Panc1 (cell line): ENCODE data around the gene PGM2. TPM values are rescaled to one million over a fixed set of nuclear protein-coding genes. Genes with fewer than 3 reads are reported as not detected.

Source experiments
- ATAC-seq: fragments of 200-7000 bp; cut with Tn5 transposase; 2 replicates; pipeline ENCODE4 v1.9.1; 2020; ENCODE audit warnings: mild to moderate bottlenecking, moderate library complexity
- BruUV-seq: library from RNA; stranded (reverse); fragments of 400-500 nt; replicated peaks from 2 replicates; lab custom pipeline; 2021; lab: Mats Ljungman, UMichigan
- CTCF ChIA-PET: fragments of 300-600 bp; sonication (Branson Sonifier 250); formaldehyde crosslinking; loops from one replicate; lab custom pipeline; 2022; ENCODE audit warnings: antibody characterized with exemption; lab: Charles Lee
- POLR2A ChIA-PET: fragments of 300-600 bp; sonication (Branson Sonifier 250); formaldehyde crosslinking; loops from one replicate; lab custom pipeline; 2022; ENCODE audit warnings: antibody characterized with exemption; lab: Charles Lee
- DNase-seq: peaks from one replicate; pipeline ENCODE4 v3.0.0-alpha.2; 2010; ENCODE audit warnings: low read depth, low spot score
- H3K27ac ChIP-seq: 2 replicates; pipeline ENCODE4 v1.5.1; 2011; ENCODE audit warnings: mild to moderate bottlenecking, low read length, inconsistent platforms
- H3K27me3 ChIP-seq: fragments of 200-500 bp; sonication (Bioruptor generic); 2 replicates; pipeline ENCODE4 v1.6.0; 2014; ENCODE audit warnings: low read length, inconsistent platforms; ENCODE audit not compliant: control insufficient read depth, insufficient read depth
- H3K36me3 ChIP-seq: fragments of 200-500 bp; sonication (Bioruptor generic); 2 replicates; pipeline ENCODE4 v1.5.1; 2014; ENCODE audit warnings: inconsistent platforms, mild to moderate bottlenecking, low read length, moderate library complexity; ENCODE audit not compliant: control insufficient read depth, insufficient read depth
- H3K4me1 ChIP-seq: 2 replicates; pipeline ENCODE4 v1.5.1; 2011; ENCODE audit warnings: inconsistent platforms, mild to moderate bottlenecking, low read length, moderate library complexity; ENCODE audit not compliant: control insufficient read depth, insufficient read depth
- H3K4me3 ChIP-seq, 2 experiments: 2 replicates each; pipeline ENCODE4 v1.5.1; 2011 to 2012; ENCODE audit warnings: low read depth in 2 of 2, low read length in 2 of 2, mild to moderate bottlenecking in 2 of 2, inconsistent platforms in 1 of 2, moderate library complexity in 1 of 2
- H3K9me3 ChIP-seq: fragments of 200-500 bp; sonication (Bioruptor generic); 2 replicates; pipeline ENCODE4 v1.5.1; 2014; ENCODE audit warnings: low read depth, mild to moderate bottlenecking, inconsistent platforms, low read length, moderate library complexity; ENCODE audit not compliant: control insufficient read depth, insufficient read depth
- CTCF ChIP-seq: fragments of 450-650 bp; IDR thresholded peaks from 2 replicates; pipeline ENCODE4 v1.5.1; 2017; ENCODE audit warnings: mild to moderate bottlenecking
- POLR2AphosphoS5 ChIP-seq: IDR thresholded peaks from 2 replicates; pipeline ENCODE4 v1.6.1; 2012; ENCODE audit warnings: mild to moderate bottlenecking, low read depth, low read length, moderate library complexity
- REST ChIP-seq, 2 experiments: IDR thresholded peaks; 2 replicates each; pipeline ENCODE4 v1.6.1; 2011 to 2012; ENCODE audit warnings: low read depth in 2 of 2, control low read depth in 1 of 2, low read length in 1 of 2, mild to moderate bottlenecking in 1 of 2, moderate library complexity in 1 of 2; ENCODE audit not compliant: insufficient read depth in 1 of 2
- SIN3A ChIP-seq: IDR thresholded peaks from 2 replicates; pipeline ENCODE4 v1.6.1; 2012; ENCODE audit warnings: low read depth, mild to moderate bottlenecking, low read length, moderate library complexity, borderline replicate concordance; ENCODE audit not compliant: insufficient read depth
- TCF7L2 ChIP-seq: IDR thresholded peaks from 2 replicates; pipeline ENCODE4 v1.6.1; 2011; ENCODE audit warnings: mild to moderate bottlenecking, low read depth, low read length, inconsistent platforms
- in situ Hi-C: cut with HindIII; loops from 2 replicates; pipeline ENCODE4 v1.10.0; 2016; ENCODE audit warnings: low sequenced_read_pairs, low pct_unique_long_range_greater_than_20kb
- intact Hi-C: fragments of 100-400 bp; cut with micrococcal nuclease; formaldehyde crosslinking; loops from one replicate; pipeline ENCODE4 v1.10.0; 2022; ENCODE audit not compliant: unreplicated experiment
- total RNA-seq: library from RNA; stranded (reverse); gene quantifications from one replicate; pipeline ENCODE4 v1.2.1, GENCODE V29; 2021; ENCODE audit not compliant: unreplicated experiment

PGM2 gene
- total RNA-seq, 1 experiment from 2014 or later = 15.4 TPM

- Histone ChIP-seq H3K36me3 (no peaks in the 10 kb centered on the region), H3K4me3 (no peak overlapping the region), H3K4me1 (no peaks in the 10 kb centered on the region), H3K27me3 (peaks cover 4% of the 10 kb centered on the region), H3K27ac (no peak overlapping the region), H3K9me3 (no peaks in the 10 kb centered on the region)
- no peak for DNase-seq
- no peak for ATAC-seq
- in situ Hi-C loops (no loop called here), intact Hi-C loops (no loop called here)
- CTCF ChIA-PET = no interaction called here
- POLR2A ChIA-PET = no interaction called here
- no TSS peak for BruUV-seq
- TF ChIP-seq TCF7L2 (no peak), POLR2AphosphoS5 (no peak), SIN3A (no peak), CTCF (no peak), REST (IDR thresholded peaks at IDR 0.05; ENCODE audit: insufficient read depth in 1 of 2, low read depth in 2 of 2, low read length in 1 of 2) (no peak)
Measured at GRCh38 chr4:37902738-37903693, 76.5 kb downstream of the PGM2 start.

DNA sequence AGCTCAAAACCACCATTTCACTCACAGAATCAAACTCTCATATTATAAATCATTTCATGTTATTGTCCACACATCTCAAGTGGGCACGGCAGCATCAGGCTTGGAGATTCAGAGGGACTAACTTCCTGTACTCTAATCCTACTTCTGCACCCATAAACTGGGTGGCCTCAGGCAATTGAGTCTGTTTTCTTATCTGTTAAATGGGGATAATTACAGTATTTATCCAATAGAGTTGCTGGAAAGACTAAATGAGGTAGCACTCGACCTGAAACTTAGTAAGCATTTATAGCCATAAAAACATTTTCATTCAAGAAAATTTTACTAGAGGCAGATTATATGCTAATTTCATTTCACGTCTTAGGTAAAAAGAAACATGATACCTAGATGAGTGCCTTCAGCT is 77.4 kb downstream of the PGM2 start:
- intact Hi-C loops = no loop called here
- ATAC-seq = no peak

More for the DNA sequence above, 77.4 kb downstream of the PGM2 start:
- H3K27ac ChIP-seq = no peak overlapping the region
- no peaks in the 10 kb centered on the region for H3K4me1 ChIP-seq
- CTCF ChIA-PET = no interaction called here
- H3K36me3 ChIP-seq = no peaks in the 10 kb centered on the region
- POLR2A ChIA-PET = no interaction called here
- no peak overlapping the region for H3K4me3 ChIP-seq
- no TSS peak for BruUV-seq
- no peaks in the 10 kb centered on the region for H3K9me3 ChIP-seq
- TF ChIP-seq CTCF = no peak
- no peak for TF ChIP-seq POLR2AphosphoS5
- no peak for TF ChIP-seq TCF7L2
- no peak for TF ChIP-seq SIN3A
- no peak for TF ChIP-seq REST (IDR thresholded peaks at IDR 0.05; ENCODE audit: insufficient read depth in 1 of 2, low read depth in 2 of 2, low read length in 1 of 2)
- H3K27me3 ChIP-seq = peaks cover 4% of the 10 kb centered on the region
- in situ Hi-C loops = no loop called here
- DNase-seq = no peak
